GM06990 (cell line): ENCODE results near the gene TMEM30A.

ENCODE experiments used
- DNase-seq: peaks from one replicate; pipeline ENCODE4 v3.0.0-alpha.2; 2011; ENCODE audit not compliant: insufficient read length; ENCODE audit errors: extremely low read depth
- H3K27me3 ChIP-seq: replicated peaks from 2 replicates; pipeline ENCODE4 v1.6.0; 2011; ENCODE audit warnings: low read length; ENCODE audit not compliant: control insufficient read depth, insufficient read depth
- H3K36me3 ChIP-seq: 2 replicates; pipeline ENCODE4 v1.5.1; 2011; ENCODE audit warnings: low read length; ENCODE audit not compliant: control insufficient read depth, insufficient read depth
- H3K4me3 ChIP-seq: replicated peaks from 2 replicates; pipeline ENCODE4 v1.5.1; 2011; ENCODE audit warnings: low read depth, mild to moderate bottlenecking, control low read depth, low read length
- TF ChIP-seq, protein P1 (sequence below): IDR thresholded peaks from 2 replicates; pipeline ENCODE4 v1.5.1; 2011; ENCODE audit warnings: low read length, control low read depth, mild to moderate bottlenecking, inconsistent platforms; ENCODE audit not compliant: insufficient read depth, poor library complexity, severe bottlenecking

Gene TMEM30A

GRCh38 chr6:75268121-75268987 is 16.2 kb downstream of the TMEM30A start:
- no peak for DNase-seq
- no peak overlapping the region for H3K4me3 ChIP-seq
- no peaks in the 10 kb centered on the region for H3K27me3 ChIP-seq
- H3K36me3 ChIP-seq: peaks cover 3% of the 10 kb centered on the region; the same call in 1 of the 2 replicates
- TF ChIP-seq, protein P1, sequence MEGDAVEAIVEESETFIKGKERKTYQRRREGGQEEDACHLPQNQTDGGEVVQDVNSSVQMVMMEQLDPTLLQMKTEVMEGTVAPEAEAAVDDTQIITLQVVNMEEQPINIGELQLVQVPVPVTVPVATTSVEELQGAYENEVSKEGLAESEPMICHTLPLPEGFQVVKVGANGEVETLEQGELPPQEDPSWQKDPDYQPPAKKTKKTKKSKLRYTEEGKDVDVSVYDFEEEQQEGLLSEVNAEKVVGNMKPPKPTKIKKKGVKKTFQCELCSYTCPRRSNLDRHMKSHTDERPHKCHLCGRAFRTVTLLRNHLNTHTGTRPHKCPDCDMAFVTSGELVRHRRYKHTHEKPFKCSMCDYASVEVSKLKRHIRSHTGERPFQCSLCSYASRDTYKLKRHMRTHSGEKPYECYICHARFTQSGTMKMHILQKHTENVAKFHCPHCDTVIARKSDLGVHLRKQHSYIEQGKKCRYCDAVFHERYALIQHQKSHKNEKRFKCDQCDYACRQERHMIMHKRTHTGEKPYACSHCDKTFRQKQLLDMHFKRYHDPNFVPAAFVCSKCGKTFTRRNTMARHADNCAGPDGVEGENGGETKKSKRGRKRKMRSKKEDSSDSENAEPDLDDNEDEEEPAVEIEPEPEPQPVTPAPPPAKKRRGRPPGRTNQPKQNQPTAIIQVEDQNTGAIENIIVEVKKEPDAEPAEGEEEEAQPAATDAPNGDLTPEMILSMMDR: no peak

DNA sequence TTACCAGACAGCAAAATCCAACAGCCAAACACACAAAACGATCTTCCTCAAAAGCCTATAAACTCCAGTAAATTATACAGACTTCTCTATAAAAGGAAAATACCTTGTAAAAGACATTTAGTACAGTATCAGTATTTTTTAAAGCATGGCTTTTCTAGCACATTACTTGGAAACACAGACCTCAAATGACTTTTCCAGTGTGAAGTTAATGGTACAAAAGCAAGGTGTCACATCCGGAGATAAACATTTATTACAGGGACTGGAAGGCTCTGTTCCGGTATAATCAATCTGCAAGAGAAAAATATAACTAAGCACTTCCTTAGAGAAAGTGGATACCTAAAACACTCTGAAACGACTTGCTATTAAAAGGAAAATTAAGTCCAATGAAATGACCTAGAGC is 17.1 kb downstream of the TMEM30A start:
- H3K27me3 ChIP-seq: no peaks in the 10 kb centered on the region
- DNase-seq: no peak
- no peak overlapping the region for H3K4me3 ChIP-seq
- 0 out of 2 replicates have a peak, but pooled peaks cover 1% of the 10 kb centered on the region for H3K36me3 ChIP-seq
- TF ChIP-seq, protein P1: no peak

DNA sequence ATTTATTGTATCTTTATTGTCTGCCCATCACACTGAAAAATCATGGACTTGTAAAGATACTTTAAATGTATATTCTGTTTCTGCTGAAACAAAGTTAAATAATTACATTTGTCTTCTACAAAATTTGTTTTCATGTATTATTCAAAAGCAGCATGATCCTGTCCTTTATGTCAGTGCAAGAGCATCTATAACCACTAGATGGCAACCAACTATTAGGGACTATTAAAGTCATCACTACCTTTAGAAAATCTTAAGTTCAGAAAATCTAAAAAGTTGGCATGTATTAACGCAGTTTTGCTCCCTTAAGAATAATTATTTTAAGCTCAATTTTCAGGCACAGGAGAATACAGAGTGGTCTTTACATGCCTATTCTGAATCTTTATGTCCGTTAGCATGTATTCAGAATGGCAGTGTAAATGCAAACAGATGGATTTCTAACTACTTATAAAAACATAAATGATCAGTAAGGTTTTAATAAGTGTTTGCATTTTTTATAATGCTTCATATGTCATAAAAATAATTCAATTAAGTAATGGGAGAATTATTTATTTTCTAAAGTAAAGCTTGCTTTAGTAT is 17.8 kb downstream of the TMEM30A start:
- Histone ChIP-seq H3K4me3 (no peak overlapping the region), H3K36me3 (peaks cover 2% of the 10 kb centered on the region), H3K27me3 (no peaks in the 10 kb centered on the region)
- TF ChIP-seq, protein P1: peak; percentile 74
- no peak for DNase-seq

GRCh38 chr6:75263401-75263750 is 21.2 kb downstream of the TMEM30A start:
- H3K36me3 ChIP-seq: peaks cover 2% of the 10 kb centered on the region

DNA sequence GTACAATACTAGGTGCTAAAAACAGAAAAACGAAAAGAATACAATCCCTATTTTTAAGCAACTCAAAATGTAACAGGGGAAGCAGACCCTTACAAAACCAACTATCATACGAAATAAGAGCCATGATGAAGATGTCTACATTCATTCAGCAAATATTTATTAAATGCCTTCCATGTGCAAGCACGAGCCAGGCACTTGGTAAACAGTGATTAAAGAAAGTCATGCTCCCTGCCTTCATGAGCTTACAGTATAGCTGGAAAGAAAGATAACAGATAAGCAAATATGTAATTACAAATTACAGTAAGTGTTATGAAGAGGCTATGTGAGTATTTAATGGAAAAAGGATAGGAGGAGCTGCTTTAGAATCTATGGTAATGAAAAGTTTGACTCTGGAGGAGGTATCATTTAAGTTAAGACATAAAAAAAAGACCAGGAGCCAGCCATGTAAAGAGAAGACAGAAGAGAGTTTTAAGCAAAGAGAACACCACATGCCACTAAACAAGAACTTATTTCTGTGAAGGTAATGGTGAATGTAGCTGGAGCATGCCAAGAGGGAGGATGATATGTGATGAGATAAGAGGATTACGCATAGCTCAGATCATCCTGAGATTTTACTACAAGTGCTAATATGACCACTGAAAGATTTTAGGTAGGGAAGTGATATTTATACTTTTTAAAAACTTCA is 21.7 kb downstream of the TMEM30A start:
- no peak overlapping the region for H3K4me3 ChIP-seq
- TF ChIP-seq, protein P1: no peak
- no peaks in the 10 kb centered on the region for H3K27me3 ChIP-seq
- no peak for DNase-seq
- H3K36me3 ChIP-seq: peaks cover 2% of the 10 kb centered on the region

More at GRCh38 chr6:75263401-75263750, 21.2 kb downstream of the TMEM30A start:
- DNase-seq: no peak
- TF ChIP-seq, protein P1: no peak
- Histone ChIP-seq H3K4me3 (no peak overlapping the region), H3K27me3 (no peaks in the 10 kb centered on the region)
